ENCODE data around the gene OGDH. TPM values are rescaled to one million over a fixed set of nuclear protein-coding genes. Genes with fewer than 3 reads are reported as not detected.
A peak's percentile ranks its signal among the peaks of the same experiment; 100 is the strongest.

The OGDH gene
- total RNA-seq, 1 donor from 2014 or later = 53.1 TPM

DNA sequence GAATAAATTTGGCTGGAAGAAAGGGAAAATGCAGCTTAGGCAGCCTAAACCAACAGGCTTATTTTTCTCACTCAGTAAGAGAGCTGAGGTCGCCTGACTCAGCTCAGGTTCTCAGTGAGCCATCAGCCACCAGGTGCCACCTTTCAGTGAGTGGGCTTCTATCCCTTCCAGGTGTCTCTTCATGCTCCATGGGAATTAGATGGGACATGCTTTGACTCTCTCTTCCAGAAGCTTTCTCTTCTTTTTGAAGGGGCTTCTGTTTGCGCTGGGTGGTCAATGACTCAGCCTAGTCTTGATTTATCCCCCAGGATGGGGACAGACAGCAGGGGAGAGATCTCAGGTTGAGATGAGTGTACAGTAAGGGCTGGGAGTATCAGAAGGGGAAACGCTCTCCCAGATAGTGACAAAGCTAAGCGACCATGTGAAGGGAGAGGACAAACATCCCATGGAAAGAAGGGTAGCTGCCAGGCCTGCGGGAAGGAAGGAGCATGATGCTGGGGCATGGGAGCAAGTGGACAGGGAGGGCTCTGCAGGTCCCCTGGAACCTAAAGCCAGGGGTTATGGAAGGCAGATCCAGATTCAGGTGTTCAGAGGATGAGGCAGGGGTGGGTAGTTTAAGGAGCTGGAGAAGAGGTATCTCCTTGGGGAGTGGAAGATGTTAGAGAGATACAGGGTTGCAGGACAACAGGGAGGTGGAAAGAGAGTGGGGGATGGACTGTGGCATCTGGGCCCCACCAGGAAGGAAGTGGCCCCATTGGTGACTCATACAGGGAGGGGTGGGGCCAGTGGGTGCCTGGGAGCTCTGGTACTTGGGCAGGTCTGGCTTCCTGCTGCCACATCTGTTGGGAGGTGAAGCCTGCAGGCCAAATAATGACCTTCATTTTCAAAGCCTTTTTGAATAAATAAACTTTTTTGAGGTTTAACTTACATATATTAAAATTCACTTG, 32.5 kb downstream of the OGDH start:
- no peak for DNase-seq

DNA sequence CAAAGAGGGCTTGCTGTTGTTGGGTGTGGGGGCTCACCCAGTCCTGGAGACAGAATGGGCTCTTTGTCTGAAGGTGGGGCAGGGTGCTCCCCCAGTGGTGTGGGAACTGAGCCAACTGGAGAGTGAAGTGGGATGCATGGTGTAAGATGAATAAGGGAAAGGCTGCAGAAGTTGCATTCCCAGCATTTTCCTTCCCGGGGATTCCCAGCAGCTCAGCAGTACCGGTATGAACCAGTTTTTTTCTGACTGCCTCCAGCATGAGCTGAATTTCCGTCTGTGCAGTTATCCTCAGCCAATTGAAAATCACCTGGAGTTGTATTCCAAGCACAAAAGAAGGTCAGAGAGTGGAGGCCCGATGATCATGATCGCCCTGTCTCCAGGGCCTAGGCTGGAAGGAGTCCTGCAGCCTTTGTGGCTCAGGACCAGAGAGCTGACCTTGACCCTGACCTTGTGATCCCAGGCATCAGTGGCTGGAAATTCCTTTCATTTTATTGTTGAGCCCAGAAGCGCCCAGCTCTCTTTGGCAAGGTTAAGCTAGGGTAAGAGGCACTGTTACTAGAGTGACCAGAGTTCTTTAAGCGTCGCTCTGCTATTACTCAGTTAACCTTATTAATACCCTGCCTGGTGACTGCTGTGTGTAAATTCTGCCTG, 33.4 kb downstream of the OGDH start:
- DNase-seq = peak; percentile 61

DNA sequence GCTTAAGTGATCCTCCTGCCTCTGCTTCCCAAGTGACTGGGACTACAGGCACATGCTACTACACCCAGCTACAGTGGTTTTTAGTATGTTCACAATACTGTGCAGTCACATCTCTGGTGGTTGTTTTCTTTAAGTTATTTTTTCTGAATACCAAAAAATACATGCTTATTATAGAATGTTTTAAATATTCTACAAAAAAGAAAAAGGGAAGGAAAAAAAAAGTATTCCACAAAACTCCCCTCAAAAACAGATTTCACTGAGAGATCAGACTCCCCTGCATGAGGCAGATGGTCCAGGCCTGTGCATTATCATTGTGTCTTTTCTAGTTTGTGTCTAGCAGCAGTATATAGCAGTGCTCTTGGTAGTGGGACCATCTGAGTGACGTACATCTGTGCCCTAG, 36.8 kb downstream of the OGDH start:
- no peak for DNase-seq

DNA sequence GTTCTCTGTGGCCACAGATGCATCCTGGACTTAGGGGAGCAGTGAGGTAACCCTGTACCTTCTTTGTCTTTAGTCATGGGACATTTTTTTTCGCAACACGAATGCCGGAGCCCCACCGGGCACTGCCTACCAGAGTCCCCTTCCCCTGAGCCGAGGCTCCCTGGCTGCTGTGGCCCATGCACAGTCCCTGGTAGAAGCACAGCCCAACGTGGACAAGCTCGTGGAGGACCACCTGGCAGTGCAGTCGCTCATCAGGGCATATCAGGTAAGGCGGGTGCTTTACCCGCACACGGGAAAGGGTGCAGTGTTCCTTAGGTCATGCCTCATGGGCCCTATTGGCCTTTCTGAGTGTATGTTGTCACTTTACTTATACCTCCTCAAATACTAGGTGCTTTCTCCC, 38.8 kb downstream of the OGDH start:
- DNase-seq = no peak

DNA sequence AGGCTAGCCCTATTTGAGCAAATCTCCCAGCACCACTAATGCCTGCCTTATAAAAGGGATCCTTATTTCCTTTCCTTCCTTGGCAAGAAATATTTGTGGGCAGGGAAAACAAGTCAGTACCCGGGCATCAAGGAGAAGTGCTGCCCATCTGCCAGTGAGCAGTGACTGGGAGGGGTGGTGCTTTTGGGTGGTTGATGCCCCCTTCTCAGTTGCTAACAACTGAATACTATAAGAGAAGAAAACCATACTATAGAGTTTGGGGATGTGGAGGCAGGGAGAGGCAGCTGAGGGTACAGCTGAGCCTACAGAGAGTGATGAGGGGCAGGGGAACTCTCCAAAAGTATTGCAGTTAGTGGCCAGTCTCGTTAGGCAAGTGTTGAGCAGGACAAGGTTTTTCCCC, 39.3 kb downstream of the OGDH start:
- DNase-seq = no peak

DNA sequence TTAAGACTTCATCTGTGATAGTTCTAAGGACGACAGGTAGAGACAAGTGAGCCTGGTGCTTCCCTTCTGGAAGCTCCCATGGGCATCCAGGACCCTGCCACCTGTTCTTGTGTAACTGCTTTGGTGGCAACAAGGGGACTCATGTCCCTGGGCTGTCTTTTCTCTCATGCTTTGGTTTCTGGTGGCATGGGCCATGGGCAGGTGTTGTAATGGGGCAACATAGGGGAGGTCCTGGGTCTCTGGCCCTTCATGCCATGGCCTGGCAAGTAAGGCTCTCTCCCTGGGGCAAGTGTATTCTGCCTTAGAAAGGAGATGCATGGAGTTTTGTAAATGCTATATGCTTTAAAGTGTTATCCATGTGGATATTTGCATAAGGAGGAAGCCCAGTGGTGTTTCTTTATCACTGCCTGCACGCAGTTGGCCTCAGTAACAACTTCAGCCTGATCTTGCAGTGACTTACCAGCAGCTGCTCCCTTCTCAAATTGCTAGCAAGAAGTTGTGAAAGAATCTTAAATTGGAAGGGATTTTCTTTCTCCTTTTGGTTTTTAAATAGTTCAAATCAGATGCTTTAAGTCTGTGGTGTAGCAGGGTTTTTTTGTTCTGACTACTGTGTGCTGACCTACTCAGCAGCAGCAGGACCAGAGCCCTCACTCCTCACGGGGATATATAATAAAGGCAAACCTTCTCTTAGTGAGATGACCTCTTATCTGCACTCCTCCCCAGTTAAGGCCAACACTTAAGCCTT, 39.9 kb downstream of the OGDH start:
- no peak for DNase-seq

DNA sequence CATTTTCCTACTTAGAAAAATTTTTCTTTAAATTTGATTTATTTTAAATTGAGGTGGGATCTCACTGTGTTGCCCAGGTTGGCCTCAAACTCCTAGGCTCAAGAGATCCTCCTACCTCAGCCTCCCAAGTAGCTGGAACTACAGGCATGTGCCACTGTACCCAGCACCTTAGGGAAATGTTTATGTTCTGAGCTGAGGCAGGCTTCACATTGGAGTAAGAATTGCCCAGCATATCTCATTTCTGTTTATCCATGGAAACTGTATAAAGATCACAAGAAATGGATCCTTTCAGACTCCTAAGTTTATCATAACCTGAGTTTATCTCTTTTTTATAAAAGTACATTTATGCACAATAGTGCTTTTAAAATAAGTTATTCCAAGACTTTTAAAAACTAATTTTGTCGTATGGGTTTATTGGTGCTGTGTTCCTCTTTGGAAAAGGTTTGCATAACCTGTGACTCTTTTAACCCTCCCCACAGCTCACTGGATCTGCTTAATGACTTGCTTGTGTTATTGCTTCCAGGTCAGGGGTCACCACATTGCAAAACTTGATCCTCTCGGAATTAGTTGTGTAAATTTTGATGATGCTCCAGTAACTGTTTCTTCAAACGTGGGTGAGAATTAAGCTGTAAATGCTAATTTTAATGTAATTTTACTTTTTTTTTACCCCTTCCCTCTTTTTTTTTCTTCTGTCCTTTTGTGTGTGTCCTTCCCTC, 40.7 kb downstream of the OGDH start:
- no peak for DNase-seq

DNA sequence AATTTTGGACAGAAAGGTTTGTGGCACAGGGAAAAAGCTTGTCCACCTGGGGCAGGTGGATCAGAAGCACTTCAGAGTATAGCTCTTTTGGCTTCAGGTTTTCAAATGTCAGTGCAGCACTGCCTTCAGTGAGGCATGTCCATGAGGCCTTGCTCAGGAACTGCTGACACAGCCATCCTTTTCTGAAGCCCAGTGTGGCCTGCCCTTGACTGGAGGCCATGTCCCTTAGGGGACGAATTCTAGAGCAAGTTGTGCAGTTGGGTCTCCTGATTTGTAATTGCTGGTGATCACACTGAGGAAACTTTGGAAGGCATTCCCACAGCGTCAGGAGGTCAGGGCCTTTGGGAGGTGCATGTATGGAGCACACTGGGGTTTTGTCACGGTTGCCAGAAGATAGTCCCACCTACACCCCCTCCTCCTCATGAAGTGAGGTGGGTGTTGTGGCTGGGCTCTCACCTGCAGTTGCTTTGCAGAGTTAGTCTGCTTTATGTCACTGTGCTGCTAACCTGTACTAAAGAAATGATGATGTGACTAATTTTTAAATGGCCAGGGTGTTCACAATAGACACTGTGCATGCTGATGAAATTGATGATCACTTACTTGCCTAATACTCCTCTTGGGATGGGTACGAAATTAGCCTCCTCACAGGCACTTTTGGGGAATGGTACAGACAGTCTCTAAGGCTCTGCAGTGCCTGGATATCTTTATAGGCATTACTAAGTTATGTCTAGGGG, 41.7 kb downstream of the OGDH start:
- no peak for DNase-seq

DNA sequence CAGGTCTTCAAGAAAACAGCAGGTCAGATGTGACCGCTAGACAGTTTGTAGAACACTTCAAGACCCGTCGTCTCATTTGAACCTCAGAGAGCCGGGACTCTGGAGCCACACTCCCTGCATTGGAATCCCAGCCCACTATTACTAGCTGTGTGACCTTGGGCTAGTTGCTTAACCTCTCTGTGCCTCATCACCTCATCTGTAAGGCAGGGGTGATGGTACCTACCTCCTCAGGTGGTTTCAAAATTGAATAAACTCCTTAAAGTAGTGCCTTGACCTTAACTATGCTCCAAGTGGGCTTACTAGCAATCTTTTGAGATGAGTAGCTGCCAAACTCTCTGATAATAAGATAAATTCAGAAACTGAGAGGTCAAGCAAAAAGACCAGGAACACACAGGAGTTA, 43.8 kb downstream of the OGDH start:
- DNase-seq = no peak

DNA sequence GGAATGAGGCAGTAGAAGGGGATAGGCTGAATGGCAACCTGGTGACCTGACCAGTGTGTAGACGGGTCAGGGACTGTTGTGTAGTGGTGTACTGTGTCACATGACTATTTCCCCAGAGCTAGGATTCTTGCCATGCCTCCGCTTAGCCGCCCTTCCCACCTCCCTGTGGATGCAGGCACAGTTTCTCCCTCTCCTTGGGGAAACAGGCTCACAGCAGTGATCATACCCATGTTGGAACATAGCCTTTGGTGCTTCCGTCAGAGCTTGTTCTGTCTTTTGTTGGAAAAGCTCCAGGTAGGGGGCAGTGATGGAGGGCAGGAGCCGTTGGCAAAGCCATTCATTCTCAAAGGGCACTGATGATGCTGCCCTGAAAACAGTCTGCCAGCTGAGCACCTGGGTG, 44.3 kb downstream of the OGDH start:
- DNase-seq = no peak

DNA sequence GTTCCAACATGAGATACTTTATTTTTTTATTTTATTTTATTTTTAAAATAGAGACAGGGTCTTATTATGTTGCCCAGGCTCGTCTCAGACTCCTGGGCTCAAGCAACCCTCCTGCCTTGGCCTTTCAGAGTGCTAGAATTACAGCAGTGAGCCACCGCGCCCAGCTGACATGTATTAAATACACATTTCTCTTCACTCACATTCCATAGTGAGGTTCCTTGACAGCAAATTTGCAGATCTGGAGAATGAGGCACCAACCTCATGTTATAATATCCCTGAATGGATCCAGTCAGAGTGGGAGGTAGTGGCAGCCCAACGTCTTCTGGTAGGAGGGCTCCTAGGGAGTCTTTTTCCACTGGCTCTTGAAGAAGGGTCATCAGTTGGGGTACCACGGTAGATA, 46.1 kb downstream of the OGDH start:
- no peak for DNase-seq

DNA sequence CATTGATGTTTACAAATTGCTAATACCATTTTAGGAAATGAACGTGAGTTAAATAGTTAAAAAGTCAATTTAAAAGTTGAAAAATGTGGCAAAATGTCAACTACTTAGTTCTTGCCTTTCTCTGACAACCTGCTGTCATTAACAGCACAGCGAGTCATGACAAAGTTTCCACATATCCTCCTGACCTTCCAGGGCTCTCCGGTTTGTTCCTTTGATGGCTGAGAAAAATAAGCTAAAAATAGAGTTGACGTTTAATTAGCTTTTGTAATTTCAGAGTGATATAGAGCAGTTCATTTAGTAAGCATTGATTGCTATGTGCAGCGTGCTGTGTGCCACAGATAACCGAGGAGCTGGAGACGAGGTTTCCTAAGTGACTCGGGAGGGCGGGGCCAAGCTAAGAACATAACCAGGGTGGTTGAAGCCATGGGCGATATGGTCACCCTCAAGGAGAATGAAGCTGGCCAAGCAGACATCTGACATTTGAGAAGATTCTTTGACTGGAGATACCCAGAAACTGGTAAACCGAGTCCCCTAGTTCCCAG, 47.9 kb downstream of the OGDH start:
- DNase-seq = no peak

DNA sequence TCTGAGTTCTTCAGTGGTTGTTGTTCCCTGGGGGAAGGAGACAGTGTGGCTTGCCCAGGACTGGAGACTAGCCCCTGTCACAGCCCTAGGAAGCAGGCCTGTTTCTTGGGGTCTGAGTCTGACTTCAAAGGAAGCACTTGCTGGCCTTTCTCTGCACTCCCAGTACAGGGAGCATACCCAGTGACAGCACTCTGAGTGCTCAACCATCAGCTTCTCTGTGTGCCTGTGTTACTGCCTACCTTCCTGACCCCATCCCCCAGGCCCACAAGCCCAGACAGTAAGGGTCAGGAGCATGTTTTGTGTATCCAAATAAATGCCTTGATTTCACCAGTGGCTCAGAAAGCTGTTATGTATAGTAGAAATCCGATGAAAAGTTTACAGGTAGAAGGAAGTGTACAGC, 48.9 kb downstream of the OGDH start:
- DNase-seq = no peak

DNA sequence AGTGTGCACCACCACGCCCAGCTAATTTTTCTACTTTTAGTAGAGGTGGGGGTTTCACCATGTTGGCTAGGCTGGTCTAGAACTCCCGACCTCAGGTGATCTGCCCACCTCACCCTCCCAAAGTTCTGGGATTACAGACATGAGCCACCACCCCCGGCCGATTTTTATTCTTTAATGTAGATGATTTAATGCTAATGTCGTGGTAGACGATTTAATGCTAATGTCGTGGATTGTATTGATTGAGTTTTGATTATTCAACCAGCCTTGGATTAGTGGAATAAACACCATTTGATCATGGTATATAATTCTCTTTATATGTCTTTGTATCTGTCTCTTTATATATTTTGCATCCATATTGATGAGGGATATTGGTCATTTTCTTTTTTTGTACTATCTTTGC, 52.6 kb downstream of the OGDH start:
- DNase-seq = no peak

DNA sequence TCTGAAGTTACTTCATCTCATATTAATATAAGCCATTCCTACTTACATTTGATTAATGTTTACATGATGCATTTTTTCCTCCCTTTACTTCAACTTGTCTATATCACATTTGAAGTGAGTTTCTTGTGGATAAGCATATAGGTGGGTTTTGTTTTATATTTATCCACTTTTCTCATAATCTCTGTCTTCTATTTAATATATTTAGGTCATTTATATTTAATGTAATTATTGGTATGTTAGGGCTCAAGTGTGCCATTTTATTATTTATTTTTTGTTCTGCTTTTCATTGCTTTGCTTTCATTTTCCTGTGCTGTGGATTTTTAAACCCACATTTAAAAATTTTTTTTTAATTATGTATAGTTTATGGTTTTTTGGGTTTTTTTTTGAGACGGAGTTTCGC, 54.8 kb downstream of the OGDH start:
- DNase-seq = no peak

DNA sequence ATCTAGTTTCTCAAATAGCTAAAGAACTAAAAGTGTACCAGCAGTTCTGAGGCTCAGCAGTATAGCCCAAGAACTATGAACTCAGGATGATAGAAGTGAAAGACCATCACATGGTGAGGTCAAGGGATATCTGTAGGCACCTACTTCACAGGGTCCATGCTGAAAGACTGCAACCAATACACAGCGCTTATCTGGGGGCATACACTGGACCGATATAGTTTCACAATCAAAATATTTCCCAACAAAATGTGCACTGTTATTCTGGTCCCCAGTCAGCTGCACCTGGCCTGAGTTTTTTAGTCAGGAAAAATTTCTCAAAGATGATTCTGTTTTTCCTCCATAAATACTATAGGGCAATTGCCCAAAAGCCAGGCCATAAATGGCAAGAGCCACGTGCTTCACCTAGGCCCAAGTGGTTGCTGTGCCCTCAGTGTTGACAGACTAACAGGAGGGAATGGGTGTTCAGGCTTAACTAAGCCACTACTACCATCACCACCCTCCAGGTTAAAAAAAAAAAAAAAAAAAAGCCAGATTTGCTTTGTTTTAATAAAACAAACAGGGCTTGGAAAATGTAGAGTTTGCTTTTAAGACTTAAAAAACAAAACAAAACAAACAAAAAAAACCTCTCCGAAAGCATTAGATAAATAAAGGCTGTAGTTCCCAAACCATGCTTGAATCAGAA, 58.5 kb downstream of the OGDH start:
- no peak for DNase-seq

DNA sequence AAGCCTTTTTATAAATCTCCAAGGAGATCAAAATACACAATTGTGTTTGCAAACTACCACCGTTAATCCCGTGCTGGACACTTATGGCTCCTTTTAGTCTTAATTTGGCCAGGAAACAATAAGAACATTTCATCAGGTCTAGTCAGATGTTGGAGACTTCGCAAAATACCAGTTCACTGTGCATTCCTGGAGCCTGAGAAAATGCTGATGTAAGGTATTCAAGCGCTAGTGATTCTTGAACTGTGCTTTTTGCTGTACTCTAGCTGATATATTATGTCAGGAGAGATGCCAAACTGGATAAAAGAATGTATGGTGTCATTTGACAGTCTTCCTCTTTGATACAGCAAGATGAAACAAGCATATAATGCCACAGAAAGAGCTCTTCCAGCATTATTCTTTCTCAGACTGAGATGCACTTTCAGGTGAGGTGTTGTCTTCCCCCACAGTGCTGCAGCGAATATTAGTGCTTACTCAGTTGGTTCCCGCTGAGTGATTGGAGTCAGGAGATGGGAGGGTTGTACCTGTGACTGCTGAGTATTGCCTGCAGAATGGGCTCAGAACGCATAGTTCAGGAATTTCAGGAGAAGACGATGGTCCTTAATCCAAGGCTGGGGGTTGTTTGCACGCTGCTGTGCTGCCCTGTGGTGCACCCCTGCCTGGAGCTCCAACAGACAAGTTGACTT, 59.2 kb downstream of the OGDH start:
- peak; percentile 22 for DNase-seq

DNA sequence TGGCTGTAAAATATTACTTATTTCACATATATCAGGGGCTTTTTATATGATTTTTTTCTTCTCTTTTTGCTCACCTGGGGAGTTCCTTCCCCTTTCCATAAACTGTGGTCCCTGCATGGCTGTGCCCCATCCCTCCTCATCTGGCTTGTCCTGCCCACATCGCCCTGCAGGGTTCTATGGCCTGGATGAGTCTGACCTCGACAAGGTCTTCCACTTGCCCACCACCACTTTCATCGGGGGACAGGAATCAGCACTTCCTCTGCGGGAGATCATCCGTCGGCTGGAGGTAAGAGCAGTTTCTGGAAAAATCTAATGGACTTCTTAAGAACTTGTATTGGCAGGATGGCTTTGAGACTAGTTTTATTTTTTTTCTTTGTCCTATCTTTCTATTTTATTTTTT, 60.1 kb downstream of the OGDH start:
- no peak for DNase-seq

DNA sequence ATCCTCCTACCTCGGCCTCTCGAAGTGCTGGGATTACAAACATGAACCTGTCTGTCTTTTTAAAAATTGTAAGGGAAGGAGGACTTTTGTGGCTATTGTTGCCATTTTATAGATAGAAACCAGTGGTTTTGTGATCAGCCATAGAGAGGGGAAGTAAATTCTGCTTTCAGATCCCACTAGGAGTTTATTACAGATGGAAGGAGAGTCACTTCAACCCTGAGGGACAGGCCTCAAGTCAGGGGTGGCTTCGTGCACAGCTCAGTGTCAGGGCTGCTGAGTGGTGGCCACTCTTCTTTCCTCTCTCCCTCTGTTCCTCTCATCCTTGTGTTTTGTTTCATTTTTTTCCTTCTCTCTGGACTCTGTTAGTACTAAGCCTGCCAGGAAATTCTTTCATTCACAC, 60.8 kb downstream of the OGDH start:
- DNase-seq = no peak

DNA sequence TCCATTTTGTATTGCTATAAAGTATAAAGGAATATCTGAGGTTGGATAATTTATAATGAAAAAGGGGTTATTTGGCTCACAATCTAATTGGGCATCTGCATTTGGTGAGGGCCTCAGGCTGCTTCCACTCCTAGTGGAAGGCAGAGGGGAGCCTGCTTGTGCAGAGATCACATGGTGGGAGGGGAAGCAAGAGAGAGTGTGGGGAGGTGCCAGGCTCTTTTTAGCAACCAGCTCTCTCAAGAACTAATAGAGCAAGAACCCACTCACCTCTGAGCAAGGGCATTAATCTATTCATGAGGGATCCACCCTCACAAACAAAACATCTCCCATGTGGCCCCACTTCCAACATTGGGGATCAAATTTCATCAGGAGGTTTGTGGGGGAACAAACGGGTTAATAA, 64.6 kb downstream of the OGDH start:
- DNase-seq = no peak
